Measurements from ENCODE around the gene PLEK.

DNA sequence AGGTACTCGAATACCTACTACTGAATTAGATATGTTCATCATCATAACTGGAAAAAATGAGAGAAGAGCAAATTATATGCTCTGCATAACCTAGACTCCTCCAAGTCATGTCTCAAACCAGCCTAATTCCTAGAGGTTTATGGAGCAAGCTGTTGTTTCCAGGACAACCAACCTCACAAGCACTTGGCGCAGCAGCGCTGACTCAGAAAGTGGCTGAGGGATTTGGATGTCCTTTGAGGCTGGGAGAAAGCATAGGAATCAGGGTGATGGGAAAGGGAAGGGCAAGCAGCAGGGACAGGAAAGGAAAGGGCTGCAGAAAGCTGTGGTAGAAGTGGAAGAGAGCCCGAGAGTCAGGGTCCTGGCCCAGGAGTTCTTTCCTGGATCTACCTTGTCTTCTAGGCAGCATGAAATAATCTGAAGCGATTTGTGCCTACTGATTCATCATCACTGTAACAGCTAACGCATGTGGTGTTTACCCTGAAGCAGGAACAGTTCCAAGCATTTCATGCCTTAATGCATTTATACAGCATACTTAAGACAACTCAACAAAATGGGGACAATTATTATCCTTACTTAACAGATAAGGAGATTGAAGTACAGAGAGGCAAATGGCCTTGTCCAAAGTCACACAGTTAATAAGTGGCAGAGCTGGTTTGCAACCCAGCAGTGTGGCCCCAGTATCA lies 3.7 kb downstream of the PLEK start:
- TF ChIP-seq RAD21 (IDR thresholded peaks at IDR 0.05) (no peak), FOXA1 (IDR thresholded peaks at IDR 0.05) (no peak), RXRA (IDR thresholded peaks at IDR 0.05) (no peak)
- TF ChIP-seq, protein P1, sequence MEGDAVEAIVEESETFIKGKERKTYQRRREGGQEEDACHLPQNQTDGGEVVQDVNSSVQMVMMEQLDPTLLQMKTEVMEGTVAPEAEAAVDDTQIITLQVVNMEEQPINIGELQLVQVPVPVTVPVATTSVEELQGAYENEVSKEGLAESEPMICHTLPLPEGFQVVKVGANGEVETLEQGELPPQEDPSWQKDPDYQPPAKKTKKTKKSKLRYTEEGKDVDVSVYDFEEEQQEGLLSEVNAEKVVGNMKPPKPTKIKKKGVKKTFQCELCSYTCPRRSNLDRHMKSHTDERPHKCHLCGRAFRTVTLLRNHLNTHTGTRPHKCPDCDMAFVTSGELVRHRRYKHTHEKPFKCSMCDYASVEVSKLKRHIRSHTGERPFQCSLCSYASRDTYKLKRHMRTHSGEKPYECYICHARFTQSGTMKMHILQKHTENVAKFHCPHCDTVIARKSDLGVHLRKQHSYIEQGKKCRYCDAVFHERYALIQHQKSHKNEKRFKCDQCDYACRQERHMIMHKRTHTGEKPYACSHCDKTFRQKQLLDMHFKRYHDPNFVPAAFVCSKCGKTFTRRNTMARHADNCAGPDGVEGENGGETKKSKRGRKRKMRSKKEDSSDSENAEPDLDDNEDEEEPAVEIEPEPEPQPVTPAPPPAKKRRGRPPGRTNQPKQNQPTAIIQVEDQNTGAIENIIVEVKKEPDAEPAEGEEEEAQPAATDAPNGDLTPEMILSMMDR (IDR thresholded peaks at IDR 0.05; ENCODE audit: low read depth, low read length, missing input control): no peak
- TF ChIP-seq, protein P2, sequence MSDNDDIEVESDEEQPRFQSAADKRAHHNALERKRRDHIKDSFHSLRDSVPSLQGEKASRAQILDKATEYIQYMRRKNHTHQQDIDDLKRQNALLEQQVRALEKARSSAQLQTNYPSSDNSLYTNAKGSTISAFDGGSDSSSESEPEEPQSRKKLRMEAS (IDR thresholded peaks at IDR 0.05): no peak
- TF ChIP-seq, protein P3, sequence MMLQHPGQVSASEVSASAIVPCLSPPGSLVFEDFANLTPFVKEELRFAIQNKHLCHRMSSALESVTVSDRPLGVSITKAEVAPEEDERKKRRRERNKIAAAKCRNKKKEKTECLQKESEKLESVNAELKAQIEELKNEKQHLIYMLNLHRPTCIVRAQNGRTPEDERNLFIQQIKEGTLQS (IDR thresholded peaks at IDR 0.05): no peak
- TF ChIP-seq, protein P4, sequence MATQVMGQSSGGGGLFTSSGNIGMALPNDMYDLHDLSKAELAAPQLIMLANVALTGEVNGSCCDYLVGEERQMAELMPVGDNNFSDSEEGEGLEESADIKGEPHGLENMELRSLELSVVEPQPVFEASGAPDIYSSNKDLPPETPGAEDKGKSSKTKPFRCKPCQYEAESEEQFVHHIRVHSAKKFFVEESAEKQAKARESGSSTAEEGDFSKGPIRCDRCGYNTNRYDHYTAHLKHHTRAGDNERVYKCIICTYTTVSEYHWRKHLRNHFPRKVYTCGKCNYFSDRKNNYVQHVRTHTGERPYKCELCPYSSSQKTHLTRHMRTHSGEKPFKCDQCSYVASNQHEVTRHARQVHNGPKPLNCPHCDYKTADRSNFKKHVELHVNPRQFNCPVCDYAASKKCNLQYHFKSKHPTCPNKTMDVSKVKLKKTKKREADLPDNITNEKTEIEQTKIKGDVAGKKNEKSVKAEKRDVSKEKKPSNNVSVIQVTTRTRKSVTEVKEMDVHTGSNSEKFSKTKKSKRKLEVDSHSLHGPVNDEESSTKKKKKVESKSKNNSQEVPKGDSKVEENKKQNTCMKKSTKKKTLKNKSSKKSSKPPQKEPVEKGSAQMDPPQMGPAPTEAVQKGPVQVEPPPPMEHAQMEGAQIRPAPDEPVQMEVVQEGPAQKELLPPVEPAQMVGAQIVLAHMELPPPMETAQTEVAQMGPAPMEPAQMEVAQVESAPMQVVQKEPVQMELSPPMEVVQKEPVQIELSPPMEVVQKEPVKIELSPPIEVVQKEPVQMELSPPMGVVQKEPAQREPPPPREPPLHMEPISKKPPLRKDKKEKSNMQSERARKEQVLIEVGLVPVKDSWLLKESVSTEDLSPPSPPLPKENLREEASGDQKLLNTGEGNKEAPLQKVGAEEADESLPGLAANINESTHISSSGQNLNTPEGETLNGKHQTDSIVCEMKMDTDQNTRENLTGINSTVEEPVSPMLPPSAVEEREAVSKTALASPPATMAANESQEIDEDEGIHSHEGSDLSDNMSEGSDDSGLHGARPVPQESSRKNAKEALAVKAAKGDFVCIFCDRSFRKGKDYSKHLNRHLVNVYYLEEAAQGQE (IDR thresholded peaks at IDR 0.05): no peak
